HG03378 (cell line): Measurements from ENCODE around the gene KCNQ2.
"Not testable (repeated sequence)": the region's sequence is repeated elsewhere in the genome, so short reads cannot be mapped to it uniquely, and the experiment has no call there.

Source experiments
- ATAC-seq: cut with Tn5 transposase; IDR thresholded peaks from one replicate; pipeline ENCODE4 v1.9.1; 2021; ENCODE audit warnings: mild to moderate bottlenecking, moderate library complexity; ENCODE audit not compliant: unreplicated experiment

KCNQ2 gene

GRCh38 chr20:63392465-63393365 is 79.7 kb downstream of the KCNQ2 start:
- ATAC-seq, result no peak

GRCh38 chr20:63387917-63388316 is 84.5 kb downstream of the KCNQ2 start:
- ATAC-seq, result no peak

- ATAC-seq, result no peak
Observed at GRCh38 chr20:63387393-63387792, 85.1 kb downstream of the KCNQ2 start.

DNA sequence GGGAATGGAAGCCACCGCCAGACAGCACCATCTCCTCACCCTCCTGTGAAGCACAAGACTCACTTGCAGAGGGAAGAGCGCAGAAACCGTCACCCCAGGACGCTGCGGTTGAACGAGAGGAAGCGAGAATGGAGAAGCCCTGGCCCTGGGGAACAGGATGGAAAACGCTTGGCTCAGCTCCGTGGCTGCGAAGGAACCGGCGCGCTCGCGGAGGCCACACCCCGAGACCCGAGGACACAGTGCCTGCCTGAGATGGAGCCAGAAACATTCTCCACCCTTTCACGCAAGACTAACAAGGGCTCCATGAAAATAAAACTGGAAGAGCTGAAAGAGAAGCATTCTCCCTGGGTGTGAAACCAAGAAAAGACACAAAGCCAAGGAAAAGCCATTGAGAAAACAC is 86.0 kb downstream of the KCNQ2 start:
- ATAC-seq, result no peak

DNA sequence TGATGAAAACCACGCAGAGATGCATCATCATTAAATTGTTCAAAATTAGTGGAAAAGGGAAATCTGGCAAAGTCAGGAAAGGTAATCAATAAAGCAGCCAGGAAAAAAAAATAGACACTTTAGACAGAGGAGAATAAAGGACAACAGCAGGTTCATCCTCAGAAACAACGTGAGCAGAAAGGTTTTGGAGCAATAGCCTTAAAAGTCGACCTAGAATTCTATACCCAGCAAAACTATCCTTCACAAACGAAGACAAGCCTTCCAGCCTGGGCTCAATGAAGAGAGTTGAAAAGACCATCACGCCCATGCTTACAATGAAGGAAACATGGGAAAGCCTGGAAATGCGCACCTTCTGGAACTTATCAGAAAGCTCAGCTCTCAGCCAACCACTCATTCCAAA is 86.6 kb downstream of the KCNQ2 start:
- ATAC-seq, result no peak

- no peak for ATAC-seq
Observed at GRCh38 chr20:63384336-63384735, 88.1 kb downstream of the KCNQ2 start.

GRCh38 chr20:63383556-63383955 is 88.9 kb downstream of the KCNQ2 start:
- ATAC-seq, result no peak

DNA sequence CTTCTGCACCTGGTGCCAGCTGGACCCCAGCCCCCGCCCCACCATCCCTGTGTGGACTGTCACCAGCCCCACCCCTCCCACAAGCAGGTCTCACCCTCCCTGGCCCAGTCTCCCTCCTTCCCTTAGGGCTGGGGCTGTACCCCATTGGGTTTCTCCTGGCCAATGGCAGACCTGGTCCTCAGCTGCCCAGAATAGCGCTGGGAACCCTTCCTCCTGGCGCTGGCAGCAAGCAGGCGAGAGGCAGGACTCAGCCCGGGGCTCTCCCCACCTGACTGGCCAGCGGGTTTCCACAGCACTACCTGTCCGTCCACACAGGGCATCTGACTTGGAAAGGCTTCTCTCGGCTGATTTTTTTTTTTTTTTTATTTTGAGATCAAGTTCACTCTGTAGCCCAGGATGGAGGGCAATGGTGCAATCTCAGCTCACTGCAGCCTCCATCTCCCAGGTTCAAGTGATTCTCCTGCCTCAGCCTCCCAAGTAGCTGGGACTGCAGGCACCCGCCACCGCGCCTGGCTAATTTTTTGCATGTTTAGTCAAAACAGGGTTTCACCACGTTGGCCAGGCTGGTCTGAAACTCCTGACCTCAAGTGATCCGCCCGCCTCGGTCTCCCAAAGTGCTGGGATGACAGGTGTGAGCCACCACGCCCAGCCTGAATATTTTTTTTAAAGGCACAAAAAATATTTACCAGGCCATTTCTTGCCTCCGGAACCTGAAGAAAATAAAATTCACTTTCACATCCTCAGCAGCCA is 89.7 kb downstream of the KCNQ2 start:
- no peak for ATAC-seq

- ATAC-seq, result no peak
Observed at GRCh38 chr20:63381781-63382431, 90.5 kb downstream of the KCNQ2 start.

DNA sequence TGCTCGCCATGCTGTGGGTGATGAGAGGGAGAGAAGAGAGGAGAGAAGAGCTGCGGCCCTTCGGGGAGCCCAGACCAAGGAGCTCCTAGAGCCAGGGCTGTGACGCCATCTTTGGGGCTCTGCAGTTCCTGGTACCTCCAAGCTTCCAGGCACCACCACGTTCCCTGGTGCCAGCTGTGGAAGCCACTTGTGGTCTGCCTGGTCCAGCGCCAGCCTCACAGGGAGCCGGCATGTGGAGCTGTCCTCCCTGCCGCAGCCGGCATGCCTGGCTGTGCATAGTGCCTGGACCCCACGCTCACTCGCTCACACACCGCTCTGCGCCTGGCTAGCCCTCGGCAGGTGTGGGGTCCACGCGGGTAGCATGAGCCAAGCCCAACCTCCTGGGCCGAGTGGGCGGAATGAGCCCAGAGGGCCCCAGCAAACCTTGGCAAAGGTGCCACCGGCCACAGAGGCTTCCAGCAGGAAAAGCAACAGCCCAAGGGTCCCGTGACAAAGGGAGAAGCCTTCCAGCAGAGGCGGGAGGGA is 92.0 kb downstream of the KCNQ2 start:
- no peak for ATAC-seq

DNA sequence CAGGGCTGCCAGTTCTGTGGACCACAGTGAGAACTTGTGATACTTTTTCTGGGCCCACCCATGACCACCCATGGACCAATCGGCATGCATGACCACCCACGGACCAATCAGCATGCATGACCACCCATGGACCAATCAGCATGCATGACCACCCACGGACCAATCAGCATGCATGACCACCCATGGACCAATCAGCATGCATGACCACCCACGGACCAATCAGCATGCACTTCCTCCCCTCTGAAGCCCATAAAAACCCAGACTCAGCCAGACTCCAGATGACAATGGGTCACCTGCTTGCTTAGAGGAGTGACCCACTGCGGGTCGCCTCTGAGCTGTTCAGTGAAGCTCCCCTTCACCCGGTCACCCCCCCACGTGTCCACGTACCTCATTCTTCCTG is 92.6 kb downstream of the KCNQ2 start:
- not testable (repeated sequence) for ATAC-seq

GRCh38 chr20:63379296-63379695 is 93.2 kb downstream of the KCNQ2 start:
- no peak for ATAC-seq

DNA sequence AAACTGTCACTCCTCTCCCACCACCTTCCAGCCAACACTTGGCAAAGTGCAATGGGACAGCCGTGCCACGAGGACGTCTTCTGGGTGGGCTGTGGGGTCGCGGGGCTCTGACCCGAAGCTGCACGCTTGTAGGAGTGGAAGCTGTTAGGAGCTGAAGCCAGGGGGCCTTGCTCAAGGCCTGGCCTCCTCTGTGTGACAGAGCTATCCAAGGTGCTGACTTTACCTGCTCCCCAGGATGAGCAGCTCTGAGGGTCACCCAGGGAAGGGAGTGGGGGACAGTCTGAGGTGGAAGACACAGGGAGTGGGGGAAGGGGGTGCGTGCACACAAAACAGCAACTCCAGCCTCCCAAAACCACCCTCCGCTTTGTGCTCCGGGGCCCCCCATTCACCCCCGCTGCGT is 93.8 kb downstream of the KCNQ2 start:
- no peak for ATAC-seq

DNA sequence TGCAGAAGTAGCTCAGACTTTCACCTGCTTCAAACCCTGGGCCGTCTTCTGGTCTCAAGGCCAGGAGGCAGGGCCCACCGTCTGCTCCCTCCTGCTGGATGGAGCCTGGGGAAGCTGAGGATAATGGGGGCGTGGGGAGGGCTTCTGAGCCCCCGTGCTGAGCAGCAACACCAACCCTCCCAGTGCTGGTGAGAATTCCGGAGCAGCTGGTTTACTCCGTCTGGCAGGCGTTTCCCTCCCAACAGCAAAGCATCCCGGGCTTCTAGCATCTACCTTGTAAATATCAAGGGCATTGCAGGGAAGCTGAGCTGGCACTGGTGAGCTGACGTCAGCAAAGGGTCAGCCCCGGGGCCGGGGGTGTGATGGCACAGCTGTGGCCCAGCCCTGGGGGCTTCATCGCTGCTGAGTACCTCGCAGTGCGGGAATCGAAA is 94.5 kb downstream of the KCNQ2 start:
- ATAC-seq, result no peak

GRCh38 chr20:63377256-63377941 is 95.1 kb downstream of the KCNQ2 start:
- no peak for ATAC-seq

- no peak for ATAC-seq
Observed at GRCh38 chr20:63376283-63377250, 95.9 kb downstream of the KCNQ2 start.

DNA sequence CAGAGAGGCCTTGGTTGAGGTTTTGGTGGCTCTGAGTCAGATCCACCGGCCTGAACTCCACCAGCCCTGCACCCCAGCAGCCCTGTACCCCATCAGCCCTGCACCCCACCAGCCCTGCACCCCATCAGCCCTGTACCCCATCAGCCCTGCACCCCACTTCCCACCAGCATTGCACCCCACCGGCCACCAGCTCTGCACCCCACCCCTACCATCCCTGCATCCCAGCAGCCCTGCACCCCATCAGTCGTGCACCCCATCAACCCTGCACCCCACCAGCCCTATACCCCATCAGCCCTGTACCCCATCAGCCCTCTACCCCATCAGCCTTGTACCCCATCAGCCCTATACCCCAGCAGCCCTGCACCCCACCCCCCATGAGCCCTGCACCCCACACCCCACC is 97.0 kb downstream of the KCNQ2 start:
- no peak for ATAC-seq

DNA sequence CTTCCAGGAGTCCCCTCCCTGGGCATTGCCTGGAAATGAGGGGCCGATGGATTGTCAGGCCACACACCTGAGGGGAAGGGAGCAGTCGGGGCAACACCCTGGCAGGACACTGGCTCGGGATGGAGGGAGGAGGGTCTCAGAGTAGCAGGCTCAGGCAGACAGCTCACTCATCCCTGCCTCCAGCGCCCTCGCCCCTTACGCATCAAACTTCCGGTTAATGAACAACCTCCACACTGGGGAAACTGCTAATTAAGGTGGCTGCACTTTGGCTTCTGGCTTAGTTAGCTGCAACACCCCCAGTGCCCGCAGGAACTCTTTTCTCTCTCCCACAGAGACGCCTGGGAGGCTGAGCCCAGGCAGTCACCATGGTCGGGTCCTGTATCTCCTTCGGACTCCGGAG is 98.0 kb downstream of the KCNQ2 start:
- ATAC-seq, result no peak

- ATAC-seq, result no peak
Observed at GRCh38 chr20:63373996-63374395, 98.5 kb downstream of the KCNQ2 start.
